ENCODE data around the gene NPIPB4.
"Not testable (repeated sequence)": the region's sequence is repeated elsewhere in the genome, so short reads cannot be mapped to it uniquely, and the experiment has no call there.

Gene NPIPB4

DNA sequence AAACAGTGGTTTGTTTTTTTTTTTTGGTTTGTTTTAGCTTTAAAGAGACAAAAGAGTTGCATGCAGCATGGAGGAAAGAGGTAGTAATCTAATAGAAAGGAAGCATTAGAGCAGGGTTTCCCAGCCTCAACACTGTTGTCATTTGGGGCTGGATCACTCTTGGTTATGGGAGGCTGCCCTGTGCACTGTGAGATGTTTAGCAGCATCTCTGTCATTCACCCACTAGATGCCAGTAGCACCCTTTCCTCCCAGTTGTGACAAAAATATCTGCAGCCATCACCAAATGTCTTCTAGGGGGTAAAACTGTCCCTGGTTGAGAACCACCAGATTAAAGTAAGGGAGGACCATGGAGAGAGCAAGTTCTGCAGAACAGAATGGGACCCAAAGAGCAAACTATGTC is 40.5 kb downstream of the NPIPB4 start:
- peaks cover 39% of the 10 kb centered on the region for H3K36me3 Mint-ChIP-seq (ENCODE audit: low read depth)
- H3K27ac Mint-ChIP-seq; intact Hi-C loops (cut with micrococcal nuclease); H3K9me3 Mint-ChIP-seq; H3K27me3 Mint-ChIP-seq: not testable (repeated sequence)
- H3K4me3 Mint-ChIP-seq = peak overlapping the region; percentile 4
- peaks cover 20% of the 10 kb centered on the region for H3K4me1 Mint-ChIP-seq (ENCODE audit: low read depth)

DNA sequence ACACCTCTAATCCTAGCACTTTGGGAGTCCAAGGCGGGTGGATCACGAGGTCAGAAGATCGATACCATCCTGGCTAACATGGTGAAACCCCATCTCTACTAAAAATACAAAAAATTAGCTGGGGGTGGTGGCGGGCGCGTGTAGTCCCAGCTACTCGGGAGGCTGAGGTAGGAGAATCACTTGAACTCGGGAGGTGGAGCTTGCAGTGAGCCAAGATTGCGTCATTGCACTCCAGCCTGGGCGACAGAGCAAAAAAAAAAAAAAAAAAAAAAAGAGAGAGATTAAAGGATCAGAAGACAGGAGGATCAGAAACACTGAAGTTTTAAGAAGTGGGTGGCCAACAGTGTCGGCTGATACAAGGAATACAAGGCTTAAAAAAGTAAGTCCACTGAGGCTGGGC is 41.9 kb downstream of the NPIPB4 start:
- H3K36me3 Mint-ChIP-seq (ENCODE audit: low read depth) = peaks cover 49% of the 10 kb centered on the region

DNA sequence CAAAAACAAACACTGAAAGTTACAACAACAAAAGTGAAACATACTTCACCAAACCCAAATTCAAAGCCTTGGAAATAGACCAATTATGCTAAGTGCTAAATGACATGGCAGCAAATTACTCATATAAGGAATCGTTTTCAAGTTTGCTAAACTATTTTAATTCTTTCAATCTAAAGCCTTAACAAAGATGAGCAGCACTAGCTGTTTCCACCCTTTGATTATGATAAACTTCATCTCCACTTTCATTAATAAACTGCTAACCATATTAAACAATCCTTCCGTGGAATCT is 55.2 kb downstream of the NPIPB4 start:
- H3K27me3 Mint-ChIP-seq; intact Hi-C loops (cut with micrococcal nuclease); H3K9me3 Mint-ChIP-seq; H3K4me1 Mint-ChIP-seq (ENCODE audit: low read depth); H3K4me3 Mint-ChIP-seq: not testable (repeated sequence)
- H3K27ac Mint-ChIP-seq = peak overlapping the region; percentile 87
- peaks cover 28% of the 10 kb centered on the region for H3K36me3 Mint-ChIP-seq (ENCODE audit: low read depth)

More for the DNA sequence above, 41.9 kb downstream of the NPIPB4 start:
- H3K27ac Mint-ChIP-seq = peak overlapping the region; percentile 67
- intact Hi-C loops (cut with micrococcal nuclease); H3K9me3 Mint-ChIP-seq; H3K27me3 Mint-ChIP-seq: not testable (repeated sequence)
- peak overlapping the region; percentile 20 for H3K4me3 Mint-ChIP-seq
- peaks cover 19% of the 10 kb centered on the region for H3K4me1 Mint-ChIP-seq (ENCODE audit: low read depth)

DNA sequence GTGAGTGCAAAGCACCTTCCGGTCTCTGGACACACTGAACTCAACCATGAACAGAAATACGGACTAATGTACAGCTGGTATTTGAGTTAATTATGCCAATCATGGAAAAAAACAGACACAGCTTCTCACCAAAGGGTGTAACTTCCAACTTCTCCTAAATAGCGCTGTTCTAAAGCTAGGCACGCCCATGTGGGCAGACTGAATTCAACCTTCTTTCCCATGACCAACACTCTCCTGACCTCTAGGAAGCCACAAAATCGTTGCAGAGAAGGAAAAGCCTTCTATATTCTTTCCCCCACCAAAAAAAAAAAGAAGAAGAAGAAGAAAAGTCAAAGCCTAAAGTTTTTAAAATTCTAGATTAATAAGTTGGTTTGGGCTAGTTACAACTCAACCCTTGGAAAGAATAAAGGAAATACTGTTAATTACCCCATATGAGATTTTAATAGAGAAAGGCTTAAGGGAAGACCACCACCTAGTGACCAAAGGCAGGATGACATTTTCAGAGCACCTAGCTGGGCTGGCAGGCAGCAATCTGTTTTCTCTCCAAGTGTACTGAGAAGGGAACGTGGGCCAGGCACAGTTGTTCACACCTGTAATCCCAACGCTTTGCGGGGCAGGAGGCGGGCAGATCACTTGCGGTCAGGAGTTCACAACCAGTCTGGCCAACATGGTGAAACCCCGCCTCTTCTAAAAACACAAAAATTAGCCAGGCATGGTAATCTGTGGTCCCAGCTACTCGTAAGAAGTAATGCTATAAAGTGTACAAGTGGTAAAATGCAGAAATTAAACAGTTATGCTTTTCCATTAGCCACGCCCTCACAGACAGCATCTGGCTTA is 55.8 kb downstream of the NPIPB4 start:
- H3K4me1 Mint-ChIP-seq (ENCODE audit: low read depth); intact Hi-C loops (cut with micrococcal nuclease); H3K4me3 Mint-ChIP-seq; H3K27me3 Mint-ChIP-seq; H3K9me3 Mint-ChIP-seq: not testable (repeated sequence)
- Mint-ChIP-seq H3K27ac (peak overlapping the region; percentile 87), H3K36me3 (ENCODE audit: low read depth) (peaks cover 28% of the 10 kb centered on the region)

DNA sequence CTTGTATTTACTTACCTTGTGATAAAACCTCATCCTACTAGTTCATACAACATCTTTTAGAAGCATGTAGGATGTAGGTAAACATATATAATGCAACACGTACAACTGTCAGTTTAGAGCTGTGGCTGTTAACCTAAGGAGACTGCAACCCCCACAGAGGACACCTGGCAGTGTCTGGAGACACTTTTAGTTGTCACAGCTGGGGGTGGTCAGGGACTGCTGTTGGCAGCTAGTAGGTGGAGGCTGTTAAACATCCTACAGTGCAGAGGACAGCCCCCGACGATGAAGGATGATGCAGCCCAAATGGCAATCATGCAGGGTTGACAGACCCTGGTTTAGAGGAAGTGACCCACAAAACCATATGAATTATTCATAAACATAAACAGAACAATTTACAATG is 59.0 kb downstream of the NPIPB4 start:
- H3K27ac Mint-ChIP-seq; H3K9me3 Mint-ChIP-seq; H3K4me3 Mint-ChIP-seq; H3K4me1 Mint-ChIP-seq (ENCODE audit: low read depth); H3K27me3 Mint-ChIP-seq; intact Hi-C loops (cut with micrococcal nuclease): not testable (repeated sequence)
- H3K36me3 Mint-ChIP-seq (ENCODE audit: low read depth) = peaks cover 21% of the 10 kb centered on the region

DNA sequence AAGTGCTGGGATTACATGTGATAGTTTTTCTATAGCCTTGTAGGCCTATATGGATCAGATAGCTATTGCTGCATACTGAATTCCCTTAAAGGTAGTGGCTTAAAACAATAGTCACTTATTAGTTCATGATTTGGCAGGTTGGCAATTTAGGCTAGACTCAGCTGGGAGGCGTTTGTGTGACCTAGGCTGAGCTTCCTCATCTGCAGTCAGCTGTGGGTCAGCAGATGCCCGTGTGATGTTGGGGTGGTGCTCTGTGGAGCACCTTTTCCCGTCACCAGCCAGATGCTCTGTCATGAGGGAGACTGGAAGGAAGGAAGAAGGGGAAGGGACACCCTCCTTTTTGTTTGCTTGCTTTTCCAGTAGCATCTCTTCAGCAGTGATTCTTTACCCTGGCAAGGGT is 64.2 kb downstream of the NPIPB4 start:
- H3K27ac Mint-ChIP-seq; H3K27me3 Mint-ChIP-seq; H3K4me1 Mint-ChIP-seq (ENCODE audit: low read depth); intact Hi-C loops (cut with micrococcal nuclease); H3K9me3 Mint-ChIP-seq; H3K4me3 Mint-ChIP-seq: not testable (repeated sequence)
- peaks cover 12% of the 10 kb centered on the region for H3K36me3 Mint-ChIP-seq (ENCODE audit: low read depth)

DNA sequence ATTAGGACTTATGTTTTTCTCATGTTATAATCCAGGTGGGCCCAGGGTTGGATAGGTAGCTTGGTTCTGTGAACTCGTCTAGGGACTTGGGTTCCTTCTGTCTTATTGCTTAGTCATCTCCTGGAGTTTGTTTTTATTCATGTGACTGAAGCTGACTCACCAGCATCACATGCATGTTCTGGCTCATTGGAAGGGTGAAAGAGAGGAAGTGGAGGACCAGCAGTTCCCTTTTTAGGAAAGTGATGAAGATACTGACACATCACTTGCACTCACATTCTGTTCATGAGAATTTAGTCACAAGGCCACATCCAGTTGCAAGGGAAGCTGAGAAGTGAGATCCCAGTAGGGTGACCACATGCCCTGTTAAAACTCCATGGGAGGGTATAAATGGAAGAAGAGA is 67.0 kb downstream of the NPIPB4 start:
- H3K27ac Mint-ChIP-seq; H3K4me3 Mint-ChIP-seq; H3K4me1 Mint-ChIP-seq (ENCODE audit: low read depth); intact Hi-C loops (cut with micrococcal nuclease); H3K36me3 Mint-ChIP-seq (ENCODE audit: low read depth); H3K27me3 Mint-ChIP-seq; H3K9me3 Mint-ChIP-seq: not testable (repeated sequence)
